Coronary artery (tissue), 2 donors: ENCODE data around the gene FRMD6.

Source experiments
- DNase-seq: peaks from one replicate; pipeline ENCODE4 v3.0.0-alpha.2; 2017; ENCODE audit warnings: low spot score
- H3K27ac ChIP-seq, 2 donors: fragments of 200-600 bp; sonication (generic); one replicate each; pipeline ENCODE4 v1.5.1; 2016 to 2019
- H3K4me3 ChIP-seq: fragments of 200-600 bp; sonication (generic); 2 replicates; pipeline ENCODE4 v1.5.1; 2016; ENCODE audit warnings: mild to moderate bottlenecking, moderate library complexity
- TF ChIP-seq, protein P1 (sequence below): fragments of 200-600 bp; sonication (generic); IDR thresholded peaks from one replicate; pipeline ENCODE4 v1.5.1; 2019; ENCODE audit warnings: antibody characterized with exemption

FRMD6 gene

DNA sequence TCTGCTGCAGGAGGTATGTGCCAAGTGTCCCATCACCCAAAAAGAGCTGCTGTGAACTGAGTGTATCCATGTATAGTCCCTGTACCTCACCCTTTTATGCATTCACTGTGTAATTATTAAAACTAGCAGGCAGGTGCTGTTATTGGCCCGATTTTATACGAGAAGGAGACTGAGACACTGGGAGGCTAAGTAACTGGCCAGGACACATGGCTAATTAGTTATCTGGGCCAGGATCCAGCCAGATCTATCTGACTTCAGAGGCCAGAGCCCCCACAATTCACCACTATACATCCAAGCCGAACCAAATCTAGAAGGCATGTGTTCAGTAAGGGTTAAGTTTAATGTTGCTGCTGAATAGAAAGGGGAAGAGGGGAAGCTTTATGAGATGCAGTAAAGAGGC, 73.4 kb downstream of the FRMD6 start:
- H3K27ac ChIP-seq, result no peak overlapping the region
- H3K4me3 ChIP-seq, result no peak overlapping the region
- DNase-seq, result no peak
- TF ChIP-seq, protein P1, sequence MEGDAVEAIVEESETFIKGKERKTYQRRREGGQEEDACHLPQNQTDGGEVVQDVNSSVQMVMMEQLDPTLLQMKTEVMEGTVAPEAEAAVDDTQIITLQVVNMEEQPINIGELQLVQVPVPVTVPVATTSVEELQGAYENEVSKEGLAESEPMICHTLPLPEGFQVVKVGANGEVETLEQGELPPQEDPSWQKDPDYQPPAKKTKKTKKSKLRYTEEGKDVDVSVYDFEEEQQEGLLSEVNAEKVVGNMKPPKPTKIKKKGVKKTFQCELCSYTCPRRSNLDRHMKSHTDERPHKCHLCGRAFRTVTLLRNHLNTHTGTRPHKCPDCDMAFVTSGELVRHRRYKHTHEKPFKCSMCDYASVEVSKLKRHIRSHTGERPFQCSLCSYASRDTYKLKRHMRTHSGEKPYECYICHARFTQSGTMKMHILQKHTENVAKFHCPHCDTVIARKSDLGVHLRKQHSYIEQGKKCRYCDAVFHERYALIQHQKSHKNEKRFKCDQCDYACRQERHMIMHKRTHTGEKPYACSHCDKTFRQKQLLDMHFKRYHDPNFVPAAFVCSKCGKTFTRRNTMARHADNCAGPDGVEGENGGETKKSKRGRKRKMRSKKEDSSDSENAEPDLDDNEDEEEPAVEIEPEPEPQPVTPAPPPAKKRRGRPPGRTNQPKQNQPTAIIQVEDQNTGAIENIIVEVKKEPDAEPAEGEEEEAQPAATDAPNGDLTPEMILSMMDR, result no peak

DNA sequence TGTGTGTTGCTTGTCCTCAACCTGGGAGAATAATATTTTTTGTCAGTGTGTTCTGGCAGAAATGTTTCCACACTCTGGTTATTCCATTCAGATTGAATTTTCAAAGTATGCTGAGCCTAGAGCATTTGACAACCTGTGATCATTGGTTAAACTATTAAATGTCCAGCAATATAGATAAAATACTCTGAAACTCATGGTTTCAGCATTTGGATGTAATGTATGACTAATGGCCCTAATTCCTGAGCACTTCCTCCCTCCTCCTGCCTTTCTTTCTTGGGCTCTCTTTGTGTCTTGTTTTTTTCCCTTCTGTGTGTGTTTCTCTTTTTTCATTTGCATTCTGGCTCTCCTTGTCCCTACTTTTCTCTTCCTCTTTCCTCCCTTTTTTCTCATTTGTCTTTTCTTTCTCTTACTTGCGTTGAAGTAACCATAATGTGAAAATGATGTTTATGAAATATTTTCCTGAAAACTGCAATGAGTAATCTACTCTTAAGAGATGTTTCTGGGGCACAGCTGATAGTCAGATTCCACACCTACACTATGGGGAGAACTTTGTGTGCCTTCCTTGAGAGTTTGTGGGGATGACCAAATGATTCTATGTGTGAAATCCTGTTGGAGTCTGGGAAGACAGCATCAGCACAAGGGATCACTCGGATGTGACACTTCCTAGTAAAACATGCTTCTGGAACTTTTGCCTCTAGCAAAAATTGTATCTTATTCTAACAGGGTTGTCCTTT, 74.6 kb downstream of the FRMD6 start:
- Histone ChIP-seq H3K4me3 (no peak overlapping the region), H3K27ac (no peak overlapping the region)
- TF ChIP-seq, protein P1, result no peak
- DNase-seq, result no peak

DNA sequence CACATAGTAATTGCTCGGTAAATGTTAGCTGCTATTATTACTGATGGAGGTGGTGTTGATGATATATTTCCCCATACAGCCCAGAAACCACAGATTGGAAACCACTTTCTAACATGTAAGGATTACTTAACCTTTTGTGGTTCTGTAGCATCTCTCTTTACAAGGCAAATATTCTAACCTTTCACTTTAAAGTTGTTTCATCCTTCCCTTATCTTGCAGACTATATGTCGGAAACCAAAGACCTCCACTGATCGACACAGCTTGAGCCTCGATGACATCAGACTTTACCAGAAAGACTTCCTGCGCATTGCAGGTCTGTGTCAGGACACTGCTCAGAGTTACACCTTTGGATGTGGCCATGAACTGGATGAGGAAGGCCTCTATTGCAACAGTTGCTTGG, 75.8 kb downstream of the FRMD6 start:
- no peak overlapping the region for H3K27ac ChIP-seq
- H3K4me3 ChIP-seq, result no peak overlapping the region
- TF ChIP-seq, protein P1, result no peak
- DNase-seq, result no peak

DNA sequence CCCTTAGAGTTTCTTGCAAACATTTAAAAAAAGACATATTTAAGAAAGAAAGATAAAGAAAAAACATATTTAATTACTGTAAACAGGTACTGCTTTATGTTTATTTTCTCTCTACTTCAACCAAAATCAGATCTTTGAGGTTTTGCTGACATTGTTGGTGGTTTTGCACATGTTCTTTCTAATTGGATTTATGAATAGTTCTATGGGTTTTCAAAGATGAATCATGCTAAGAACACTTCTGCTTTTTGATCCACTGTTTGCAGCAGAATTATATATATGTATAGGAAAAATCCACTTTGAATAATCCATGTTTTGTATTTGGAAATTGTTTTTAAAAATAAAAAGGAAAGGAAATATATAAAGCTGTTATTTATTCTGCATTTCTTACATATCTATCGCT, 78.4 kb downstream of the FRMD6 start:
- DNase-seq, result no peak
- H3K4me3 ChIP-seq, result no peak overlapping the region
- TF ChIP-seq, protein P1, result no peak
- no peak overlapping the region for H3K27ac ChIP-seq

DNA sequence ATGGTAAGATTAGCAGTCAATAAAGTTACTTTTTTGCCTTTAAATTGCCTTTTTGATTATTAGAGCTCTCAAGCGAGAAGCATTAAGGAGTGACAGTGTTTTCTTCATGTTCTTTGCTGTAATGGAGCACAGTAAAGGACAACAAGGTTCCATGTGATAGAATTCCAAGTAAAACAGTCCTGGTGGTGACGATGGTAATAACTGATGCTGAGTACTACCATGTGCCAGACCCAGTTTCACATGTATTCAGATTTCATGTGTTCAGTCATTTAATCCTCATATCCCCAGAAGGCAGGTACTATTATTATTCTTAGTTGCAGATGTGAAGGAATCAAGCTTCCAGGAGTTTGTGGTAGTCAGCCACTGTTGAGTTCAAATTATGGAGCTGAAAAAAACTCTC, 79.0 kb downstream of the FRMD6 start:
- no peak for DNase-seq
- H3K4me3 ChIP-seq, result no peak overlapping the region
- no peak overlapping the region for H3K27ac ChIP-seq
- TF ChIP-seq, protein P1, result no peak

DNA sequence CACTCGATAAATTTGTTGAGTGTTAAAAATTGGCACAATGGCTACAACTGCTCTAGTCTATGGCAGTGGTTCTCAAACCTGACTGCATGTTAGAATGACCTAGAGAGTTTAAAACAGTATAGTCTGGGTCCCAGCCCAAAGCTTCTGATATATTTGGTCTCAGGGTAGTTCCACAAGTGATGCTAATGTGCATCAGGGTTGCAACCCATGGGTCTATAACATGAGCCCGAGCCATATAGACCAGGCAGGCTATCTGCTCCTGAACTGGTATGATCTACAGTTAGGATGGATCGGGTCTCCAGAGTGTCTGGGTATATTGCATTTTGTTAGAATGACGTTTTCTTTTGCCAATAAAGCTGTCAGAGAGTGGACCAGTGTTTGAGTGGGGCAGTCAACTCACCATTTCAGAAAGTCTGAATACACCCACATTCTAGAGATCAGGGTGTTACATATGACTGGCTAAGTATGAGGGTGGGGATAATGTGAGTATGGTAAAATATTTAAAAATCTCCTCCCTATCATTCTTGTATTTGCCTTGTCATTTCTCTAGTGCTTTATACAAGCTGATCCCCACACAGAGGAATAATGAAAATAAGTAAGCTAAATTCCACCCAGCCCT, 80.9 kb downstream of the FRMD6 start:
- DNase-seq, result no peak
- Histone ChIP-seq H3K4me3 (no peak overlapping the region), H3K27ac (no peak overlapping the region)
- TF ChIP-seq, protein P1, result no peak

DNA sequence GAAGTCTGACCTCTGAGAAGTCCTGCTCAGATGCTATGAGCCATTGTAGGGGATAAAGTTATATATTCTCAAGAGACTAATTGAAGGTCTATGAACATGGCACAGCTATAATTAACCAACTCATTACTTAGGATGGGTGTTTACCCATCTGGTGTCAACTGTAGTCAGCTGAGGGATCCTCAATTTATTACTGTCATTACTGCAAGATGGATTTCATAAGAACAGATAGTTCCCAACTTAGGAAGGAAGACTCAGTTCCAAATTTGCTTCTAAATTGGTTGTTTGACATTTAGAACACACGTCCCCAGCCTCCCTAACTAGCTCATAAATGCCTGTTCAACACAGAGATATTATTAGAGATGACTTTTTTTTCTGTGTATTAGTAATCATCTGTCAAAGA, 81.4 kb downstream of the FRMD6 start:
- TF ChIP-seq, protein P1, result no peak
- no peak for DNase-seq
- no peak overlapping the region for H3K27ac ChIP-seq
- H3K4me3 ChIP-seq, result no peak overlapping the region
